ENCODE measurements around the gene HSPA5.

- no peak for TF ChIP-seq POLR2A (IDR thresholded peaks at IDR 0.05)
- TF ChIP-seq CTCF (IDR thresholded peaks at IDR 0.05) = no peak
- TF ChIP-seq POLR2AphosphoS5 (IDR thresholded peaks at IDR 0.05) = no peak
These were observed 36.7 kb downstream of the HSPA5 start for GRCh38 chr9:125204477-125204876.
